ENCODE results near the gene TARP.

The TARP gene

GRCh38 chr7:38282081-38282480 lies 8.6 kb upstream of the TARP start:
- Histone ChIP-seq H3K4me1 (ENCODE audit: control insufficient read depth in 4 of 4, insufficient read depth in 4 of 4, low read length in 3 of 4) (no peaks in the 10 kb centered on the region), H3K36me3 (ENCODE audit: control insufficient read depth in 4 of 4, insufficient read depth in 3 of 4, low read depth in 1 of 4, low read length in 3 of 4) (no peaks in the 10 kb centered on the region), H3K9me3 (ENCODE audit: control insufficient read depth in 4 of 4, low read length in 3 of 4) (no peaks in the 10 kb centered on the region), H3K9ac (ENCODE audit: low read depth in 1 of 2, low read length in 2 of 2) (no peak overlapping the region), H3K27ac (ENCODE audit: low read depth in 1 of 2, low read length in 2 of 2) (no peak overlapping the region), H3K27me3 (ENCODE audit: control insufficient read depth in 4 of 4, insufficient read depth in 4 of 4, low read length in 3 of 4) (peaks cover 0 to 4% (median 0%) of the 10 kb centered on the region in 4 donors), H3K4me3 (ENCODE audit: low read depth in 1 of 3, low read length in 3 of 3) (no peak overlapping the region)
- no peak for DNase-seq (ENCODE audit: low spot score)
- WGBS, result 50% methylated on average over 3 of the region's 3 CpGs
- no peak for TF ChIP-seq REST (IDR thresholded peaks at IDR 0.05)
- no peak for TF ChIP-seq HNF4G (IDR thresholded peaks at IDR 0.05)
- no peak for TF ChIP-seq TAF1 (conservative IDR thresholded peaks at IDR 0.05)
- no peak for TF ChIP-seq YY1 (IDR thresholded peaks at IDR 0.05)
- TF ChIP-seq FOXA2 (IDR thresholded peaks at IDR 0.05), result no peak
- TF ChIP-seq RXRA (IDR thresholded peaks at IDR 0.05), result no peak

- H3K27ac ChIP-seq (ENCODE audit: low read depth in 1 of 2, low read length in 2 of 2), result no peak overlapping the region
- DNase-seq (ENCODE audit: low spot score), result no peak
- no peaks in the 10 kb centered on the region for H3K36me3 ChIP-seq (ENCODE audit: control insufficient read depth in 4 of 4, insufficient read depth in 3 of 4, low read depth in 1 of 4, low read length in 3 of 4)
- TF ChIP-seq RXRA (IDR thresholded peaks at IDR 0.05) (no peak), ATF3 (IDR thresholded peaks at IDR 0.05) (no peak), JUND (IDR thresholded peaks at IDR 0.05) (no peak), EGR1 (IDR thresholded peaks at IDR 0.05; ENCODE audit: low read depth in 2 of 2) (no peak), REST (IDR thresholded peaks at IDR 0.05) (no peak), TAF1 (conservative IDR thresholded peaks at IDR 0.05) (no peak), FOXA2 (IDR thresholded peaks at IDR 0.05) (no peak), NR2F2 (IDR thresholded peaks at IDR 0.05) (no peak), HNF4G (IDR thresholded peaks at IDR 0.05) (no peak), CTCF (IDR thresholded peaks at IDR 0.05; ENCODE audit: low read depth, low read length, missing input control) (no peak), SP1 (IDR thresholded peaks at IDR 0.05) (no peak), ZBTB33 (IDR thresholded peaks at IDR 0.05) (no peak), FOXA1 (IDR thresholded peaks at IDR 0.05) (no peak)
- H3K9me3 ChIP-seq (ENCODE audit: control insufficient read depth in 4 of 4, low read length in 3 of 4), result no peaks in the 10 kb centered on the region
- H3K4me1 ChIP-seq (ENCODE audit: control insufficient read depth in 4 of 4, insufficient read depth in 4 of 4, low read length in 3 of 4), result no peaks in the 10 kb centered on the region
- H3K4me3 ChIP-seq (ENCODE audit: low read depth in 1 of 3, low read length in 3 of 3), result no peak overlapping the region
- H3K27me3 ChIP-seq (ENCODE audit: control insufficient read depth in 4 of 4, insufficient read depth in 4 of 4, low read length in 3 of 4), result peaks cover 0 to 4% (median 0%) of the 10 kb centered on the region in 4 donors
- no peak overlapping the region for H3K9ac ChIP-seq (ENCODE audit: low read depth in 1 of 2, low read length in 2 of 2)
Observed at GRCh38 chr7:38281266-38281665, 7.8 kb upstream of the TARP start.
